SK-N-SH treated with all-trans-retinoic acid at 6 μM for 48 hours (cell line): Measurements from ENCODE around the gene EPGN.

Source experiments
- ATAC-seq: fragments of 200-7000 bp; cut with Tn5 transposase; 3 replicates; pipeline ENCODE4 v1.9.1; 2020; ENCODE audit warnings: mild to moderate bottlenecking, moderate library complexity
- ARNTL ChIP-seq: fragments of 450-650 bp; formaldehyde crosslinking; IDR thresholded peaks from 2 replicates; pipeline ENCODE4 v1.5.0; 2020; ENCODE audit warnings: low read depth, mild to moderate bottlenecking, moderate library complexity, borderline replicate concordance
- BACH2 ChIP-seq: fragments of 250-450 bp; sonication (Bioruptor Pico); IDR thresholded peaks from 2 replicates; pipeline ENCODE4 v1.9.0; 2021; ENCODE audit warnings: mild to moderate bottlenecking, borderline replicate concordance
- CREB5 ChIP-seq: fragments of 250-450 bp; sonication (Bioruptor Pico); IDR thresholded peaks from 2 replicates; pipeline ENCODE4 v1.5.1; 2020; ENCODE audit warnings: low read depth, mild to moderate bottlenecking, moderate library complexity
- CSRNP3 ChIP-seq: fragments of 250-450 bp; sonication (Bioruptor Pico); IDR thresholded peaks from 2 replicates; pipeline ENCODE4 v1.5.1; 2021; ENCODE audit warnings: mild to moderate bottlenecking, moderate library complexity
- ESRRG ChIP-seq: fragments of 250-450 bp; sonication (Bioruptor Pico); IDR thresholded peaks from 2 replicates; pipeline ENCODE4 v1.6.1; 2021; ENCODE audit warnings: mild to moderate bottlenecking
- GLIS3 ChIP-seq: fragments of 250-450 bp; sonication (Bioruptor Pico); IDR thresholded peaks from 2 replicates; pipeline ENCODE4 v1.5.0; 2020; ENCODE audit warnings: mild to moderate bottlenecking, moderate library complexity
- OSR1 ChIP-seq: fragments of 250-450 bp; sonication (Bioruptor Pico); IDR thresholded peaks from 2 replicates; pipeline ENCODE4 v1.8.0; 2022; ENCODE audit warnings: moderate library complexity, mild to moderate bottlenecking, inconsistent platforms
- PATZ1 ChIP-seq: fragments of 250-450 bp; sonication (Bioruptor Pico); IDR thresholded peaks from 2 replicates; pipeline ENCODE4 v1.8.0; 2020; ENCODE audit warnings: mild to moderate bottlenecking, moderate library complexity, borderline replicate concordance
- POU6F1 ChIP-seq: fragments of 250-450 bp; sonication (Bioruptor Pico); IDR thresholded peaks from 2 replicates; pipeline ENCODE4 v1.8.0; 2021; ENCODE audit warnings: low read depth, mild to moderate bottlenecking, moderate library complexity, borderline replicate concordance
- PPARA ChIP-seq: fragments of 250-450 bp; sonication (Bioruptor Pico); IDR thresholded peaks from 2 replicates; pipeline ENCODE4 v1.5.0; 2020; ENCODE audit warnings: mild to moderate bottlenecking, borderline replicate concordance
- RARB ChIP-seq: fragments of 250-450 bp; sonication (Bioruptor Pico); IDR thresholded peaks from 2 replicates; pipeline ENCODE4 v1.8.0; 2021; ENCODE audit warnings: mild to moderate bottlenecking, moderate library complexity
- SNAI2 ChIP-seq: fragments of 250-450 bp; sonication (Bioruptor Pico); IDR thresholded peaks from 2 replicates; pipeline ENCODE4 v1.5.0; 2020; ENCODE audit warnings: mild to moderate bottlenecking, moderate library complexity
- TCF4 ChIP-seq: fragments of 250-450 bp; sonication (Bioruptor Pico); IDR thresholded peaks from 2 replicates; pipeline ENCODE4 v1.8.0; 2021; ENCODE audit warnings: mild to moderate bottlenecking, moderate library complexity, borderline replicate concordance
- TOX ChIP-seq: fragments of 250-450 bp; sonication (Bioruptor Pico); IDR thresholded peaks from 2 replicates; pipeline ENCODE4 v1.8.0; 2021; ENCODE audit warnings: mild to moderate bottlenecking, moderate library complexity, borderline replicate concordance
- TSHZ2 ChIP-seq: fragments of 250-450 bp; sonication (Bioruptor Pico); IDR thresholded peaks from 2 replicates; pipeline ENCODE4 v1.5.0; 2020; ENCODE audit warnings: mild to moderate bottlenecking, moderate library complexity
- ZFP30 ChIP-seq: fragments of 450-650 bp; formaldehyde crosslinking; IDR thresholded peaks from 2 replicates; pipeline ENCODE4 v1.5.0; 2022; ENCODE audit warnings: mild to moderate bottlenecking, moderate library complexity
- ZNF565 ChIP-seq: fragments of 450-650 bp; formaldehyde crosslinking; conservative IDR thresholded peaks from 2 replicates; pipeline ENCODE4 v1.5.0; 2020; ENCODE audit warnings: low read depth, mild to moderate bottlenecking, moderate library complexity
- ZNF70 ChIP-seq: fragments of 450-650 bp; formaldehyde crosslinking; IDR thresholded peaks from 2 replicates; pipeline ENCODE4 v1.5.0; 2020; ENCODE audit warnings: mild to moderate bottlenecking, moderate library complexity
- ZNF8 ChIP-seq: fragments of 450-650 bp; formaldehyde crosslinking; IDR thresholded peaks from 2 replicates; pipeline ENCODE4 v1.5.0; 2020; ENCODE audit warnings: mild to moderate bottlenecking, moderate library complexity

EPGN gene

GRCh38 chr4:74292111-74292870 is 16.0 kb upstream of the EPGN start:
- no peak for TF ChIP-seq ZFP30 (CRISPR knock-in tag)
- no peak for TF ChIP-seq POU6F1
- no peak for TF ChIP-seq GLIS3 (CRISPR knock-in tag)
- TF ChIP-seq ESRRG, result no peak
- no peak for TF ChIP-seq ZNF8 (CRISPR knock-in tag)
- TF ChIP-seq TCF4 (CRISPR knock-in tag), result no peak
- ATAC-seq, result no peak

- no peak for TF ChIP-seq RARB (CRISPR knock-in tag)
- no peak for TF ChIP-seq TOX (CRISPR knock-in tag)
- no peak for TF ChIP-seq PATZ1 (CRISPR knock-in tag)
- no peak for TF ChIP-seq PPARA (CRISPR knock-in tag)
- no peak for TF ChIP-seq TCF4 (CRISPR knock-in tag)
- no peak for TF ChIP-seq ZNF8 (CRISPR knock-in tag)
- ATAC-seq, result no peak
These were observed 14.7 kb upstream of the EPGN start for GRCh38 chr4:74293558-74293957.

- ATAC-seq, result no peak
- TF ChIP-seq BACH2 (CRISPR knock-in tag) (no peak), OSR1 (no peak), TSHZ2 (CRISPR knock-in tag) (no peak), SNAI2 (CRISPR knock-in tag) (no peak), ZNF8 (CRISPR knock-in tag) (no peak), GLIS3 (CRISPR knock-in tag) (no peak), CREB5 (CRISPR knock-in tag) (no peak), ZFP30 (CRISPR knock-in tag) (no peak), ZNF70 (no peak), TCF4 (CRISPR knock-in tag) (no peak)
These were observed 13.6 kb upstream of the EPGN start for GRCh38 chr4:74294681-74295080.

GRCh38 chr4:74297539-74297938 is 10.7 kb upstream of the EPGN start:
- TF ChIP-seq CREB5 (CRISPR knock-in tag), result no peak
- TF ChIP-seq ZNF565 (CRISPR knock-in tag), result no peak
- TF ChIP-seq ARNTL (CRISPR knock-in tag), result no peak
- no peak for TF ChIP-seq CSRNP3 (CRISPR knock-in tag)
- no peak for TF ChIP-seq TSHZ2 (CRISPR knock-in tag)
- no peak for ATAC-seq
